IMR-90 (cell line): ENCODE measurements around the gene DCAF15. TPM values are rescaled to one million over a fixed set of nuclear protein-coding genes. Genes with fewer than 3 reads are reported as not detected.

Experiments used
- ATAC-seq: fragments of 200-7000 bp; cut with Tn5 transposase; 2 replicates; pipeline ENCODE4 v1.9.1; 2020; ENCODE audit warnings: low read depth, mild to moderate bottlenecking, moderate library complexity
- BruUV-seq: library from RNA; stranded (reverse); fragments of 400-500 nt; replicated peaks from 2 replicates; lab custom pipeline; 2021; lab: Mats Ljungman, UMichigan
- CTCF ChIA-PET: fragments of 300-600 bp; formaldehyde crosslinking; extraction: SDS; loops from one replicate; lab custom pipeline; 2021; ENCODE audit warnings: antibody characterized with exemption; lab: Yijun Ruan, JAX
- POLR2A ChIA-PET: fragments of 300-600 bp; sonication (Branson Sonifier 250); formaldehyde crosslinking; loops from one replicate; lab custom pipeline; 2022; ENCODE audit warnings: antibody characterized with exemption; ENCODE audit not compliant: unreplicated experiment; lab: Charles Lee
- DNase-seq: peaks from one replicate; pipeline ENCODE4 v3.0.0; 2013
- H2AFZ ChIP-seq: replicated peaks from 2 replicates; pipeline ENCODE3; 2013; ENCODE audit warnings: low read length, mild to moderate bottlenecking; ENCODE audit not compliant: poor library complexity
- H2AK5ac ChIP-seq: 2 replicates; pipeline ENCODE4 v1.6.1; 2013; ENCODE audit warnings: low read depth, low read length, inconsistent platforms
- H2AK9ac ChIP-seq: replicated peaks from 2 replicates; pipeline ENCODE3; 2013; ENCODE audit warnings: mild to moderate bottlenecking, low read depth, low read length, moderate library complexity; ENCODE audit not compliant: poor library complexity
- H2BK120ac ChIP-seq: 2 replicates; pipeline ENCODE4 v1.6.1; 2013; ENCODE audit warnings: low read depth, low read length, inconsistent platforms
- H2BK15ac ChIP-seq: 3 replicates; pipeline ENCODE4 v1.6.1; 2013; ENCODE audit warnings: low read depth, low read length, inconsistent platforms
- H2BK20ac ChIP-seq: 2 replicates; pipeline ENCODE4 v1.6.1; 2013; ENCODE audit warnings: low read depth, mild to moderate bottlenecking, inconsistent platforms, low read length, moderate library complexity
- H2BK5ac ChIP-seq: 2 replicates; pipeline ENCODE4 v1.6.1; 2013; ENCODE audit warnings: mild to moderate bottlenecking, low read depth, low read length, inconsistent platforms; ENCODE audit not compliant: poor library complexity, severe bottlenecking
- H3K14ac ChIP-seq: replicated peaks from 2 replicates; pipeline ENCODE4 v1.6.1; 2013; ENCODE audit warnings: low read depth, low read length, inconsistent platforms
- H3K18ac ChIP-seq: 2 replicates; pipeline ENCODE4 v1.6.1; 2013; ENCODE audit warnings: low read depth, low read length, control low read depth
- H3K23ac ChIP-seq: 2 replicates; pipeline ENCODE4 v1.6.1; 2013; ENCODE audit warnings: low read depth, low read length, inconsistent platforms
- H3K27ac ChIP-seq: 2 replicates; pipeline ENCODE4 v1.5.1; 2013; ENCODE audit warnings: mild to moderate bottlenecking, control low read depth, low read length; ENCODE audit not compliant: insufficient read depth
- H3K27me3 ChIP-seq: 2 replicates; pipeline ENCODE4 v1.6.1; 2013; ENCODE audit warnings: low read length; ENCODE audit not compliant: control insufficient read depth, insufficient read depth
- H3K36me3 ChIP-seq: 2 replicates; pipeline ENCODE4 v1.6.1; 2013; ENCODE audit warnings: low read length, mixed read lengths; ENCODE audit not compliant: control insufficient read depth, insufficient read depth
- H3K4ac ChIP-seq: 2 replicates; pipeline ENCODE4 v1.6.1; 2013; ENCODE audit warnings: low read depth, low read length, inconsistent platforms
- H3K4me1 ChIP-seq: 2 replicates; pipeline ENCODE4 v1.6.1; 2013; ENCODE audit warnings: low read length, mixed read lengths; ENCODE audit not compliant: control insufficient read depth, insufficient read depth
- H3K4me2 ChIP-seq: 2 replicates; pipeline ENCODE4 v1.6.1; 2013; ENCODE audit warnings: low read depth, mild to moderate bottlenecking, control low read depth, low read length, moderate library complexity
- H3K4me3 ChIP-seq: 2 replicates; pipeline ENCODE4 v1.5.1; 2013; ENCODE audit warnings: low read depth, mild to moderate bottlenecking, control low read depth, low read length, moderate library complexity; ENCODE audit not compliant: insufficient read depth
- H3K56ac ChIP-seq: 2 replicates; pipeline ENCODE4 v1.6.1; 2013; ENCODE audit warnings: low read length, inconsistent platforms; ENCODE audit not compliant: insufficient read depth; ENCODE audit errors: extremely low read depth
- H3K79me1 ChIP-seq, 2 experiments: 2 replicates each; pipeline ENCODE4 v1.6.1; 2013; ENCODE audit warnings: low read length in 2 of 2, inconsistent platforms in 1 of 2, low read depth in 1 of 2
- H3K9ac ChIP-seq: 2 replicates; pipeline ENCODE4 v1.6.1; 2013; ENCODE audit warnings: low read depth, low read length, control low read depth
- H3K9me1 ChIP-seq: 2 replicates; pipeline ENCODE4 v1.6.1; 2013; ENCODE audit warnings: low read length, inconsistent platforms; ENCODE audit not compliant: insufficient read depth
- H3K9me3 ChIP-seq: 2 replicates; pipeline ENCODE4 v1.6.1; 2013; ENCODE audit warnings: low read length; ENCODE audit not compliant: control insufficient read depth, insufficient read depth
- H4K20me1 ChIP-seq: 2 replicates; pipeline ENCODE4 v1.6.1; 2013; ENCODE audit warnings: low read length, inconsistent platforms; ENCODE audit not compliant: insufficient read depth
- H4K5ac ChIP-seq: 2 replicates; pipeline ENCODE4 v1.6.1; 2013; ENCODE audit warnings: mild to moderate bottlenecking, low read depth, low read length, control low read depth
- H4K8ac ChIP-seq, 2 experiments: 2 replicates each; pipeline ENCODE4 v1.6.1; 2013; ENCODE audit warnings: low read depth in 2 of 2, low read length in 2 of 2, control low read depth in 1 of 2, inconsistent platforms in 1 of 2
- H4K91ac ChIP-seq: 2 replicates; pipeline ENCODE4 v1.6.1; 2013; ENCODE audit warnings: low read depth, low read length, inconsistent platforms; ENCODE audit not compliant: insufficient read depth
- BHLHE40 ChIP-seq: fragments of 150-350 bp; IDR thresholded peaks from 2 replicates; pipeline ENCODE4 v1.6.1; 2016; ENCODE audit warnings: mild to moderate bottlenecking, low read depth, low read length
- CEBPB ChIP-seq: IDR thresholded peaks from 2 replicates; pipeline ENCODE4 v1.6.1; 2012; ENCODE audit warnings: low read depth, low read length, improper control_type of control experiment
- CHD1 ChIP-seq: IDR thresholded peaks from 2 replicates; pipeline ENCODE4 v1.6.1; 2012; ENCODE audit warnings: low read depth, low read length, improper control_type of control experiment
- CTCF ChIP-seq: conservative IDR thresholded peaks from 2 replicates; pipeline ENCODE4 v1.5.1; 2012; ENCODE audit warnings: mild to moderate bottlenecking, low read depth, low read length, improper control_type of control experiment
- ELK1 ChIP-seq: fragments of 150-350 bp; IDR thresholded peaks from 2 replicates; pipeline ENCODE4 v1.6.1; 2016; ENCODE audit warnings: low read depth, mild to moderate bottlenecking, low read length, moderate library complexity, borderline replicate concordance
- FOS ChIP-seq: fragments of 150-350 bp; IDR thresholded peaks from 2 replicates; pipeline ENCODE4 v1.6.1; 2016; ENCODE audit warnings: low read depth, low read length
- MAFK ChIP-seq: IDR thresholded peaks from 2 replicates; pipeline ENCODE4 v1.6.1; 2012; ENCODE audit warnings: low read depth, low read length, improper control_type of control experiment
- MAZ ChIP-seq: IDR thresholded peaks from 2 replicates; pipeline ENCODE4 v1.6.1; 2012; ENCODE audit warnings: low read depth, mild to moderate bottlenecking, low read length, improper control_type of control experiment, moderate library complexity, borderline replicate concordance
- MXI1 ChIP-seq: IDR thresholded peaks from 2 replicates; pipeline ENCODE4 v1.6.1; 2012; ENCODE audit warnings: low read depth, mild to moderate bottlenecking, low read length, moderate library complexity, borderline replicate concordance
- NFE2L2 ChIP-seq: fragments of 150-350 bp; IDR thresholded peaks from 2 replicates; pipeline ENCODE4 v1.6.1; 2016; ENCODE audit warnings: low read depth, mild to moderate bottlenecking, low read length
- POLR2A ChIP-seq: IDR thresholded peaks from 2 replicates; pipeline ENCODE4 v1.6.1; 2012; ENCODE audit warnings: mild to moderate bottlenecking, low read depth, low read length
- RAD21 ChIP-seq: IDR thresholded peaks from 2 replicates; pipeline ENCODE4 v1.6.1; 2012; ENCODE audit warnings: low read length, improper control_type of control experiment
- RCOR1 ChIP-seq: IDR thresholded peaks from 2 replicates; pipeline ENCODE4 v1.6.1; 2012; ENCODE audit warnings: mild to moderate bottlenecking, low read length, improper control_type of control experiment; ENCODE audit not compliant: insufficient replicate concordance
- RFX5 ChIP-seq: IDR thresholded peaks from 2 replicates; pipeline ENCODE4 v1.8.0; 2012; ENCODE audit warnings: low read depth, mild to moderate bottlenecking, low read length, moderate library complexity
- SMC3 ChIP-seq: fragments of 150-350 bp; IDR thresholded peaks from 2 replicates; pipeline ENCODE4 v1.6.1; 2016; ENCODE audit warnings: low read depth, mild to moderate bottlenecking, antibody characterized with exemption, low read length, moderate library complexity
- USF2 ChIP-seq: fragments of 150-350 bp; IDR thresholded peaks from 2 replicates; pipeline ENCODE4 v1.6.1; 2017; ENCODE audit warnings: mild to moderate bottlenecking, antibody characterized with exemption, low read length, low read depth
- WGBS, 2 experiments: methylation state at CpG; one replicate each; pipeline versions ENCODE4 v1.1.5 to v1.1.7; 2013; ENCODE audit warnings: missing lambda C conversion rate in 2 of 2; ENCODE audit not compliant: insufficient read length in 1 of 2; ENCODE audit errors: extremely low coverage in 2 of 2; 5-methylcytosine and 5-hydroxymethylcytosine counted together
- dilution Hi-C: fragments of 300-500 bp; cut with HindIII; formaldehyde crosslinking; loops from one replicate; pipeline ENCODE4 v1.14.3; 2018; ENCODE audit warnings: low sequenced_read_pairs; ENCODE audit not compliant: unreplicated experiment
- in situ Hi-C: fragments of 300-500 bp; cut with MboI; formaldehyde crosslinking; loops from 3 replicates; pipeline ENCODE4 v1.14.3; 2019; ENCODE audit warnings: low sequenced_read_pairs, inconsistent platforms, mixed read lengths
- intact Hi-C: fragments of 100-400 bp; cut with micrococcal nuclease; formaldehyde crosslinking; loops from 2 replicates; pipeline ENCODE4 v1.10.0; 2022
- polyA plus RNA-seq, 3 experiments: library from polyadenylated mRNA; depleted of rRNA; stranded (reverse); fragments of >200 nt; gene quantifications; 2 replicates each; pipeline ENCODE4 v1.2.3, GENCODE V29; 2012; ENCODE audit warnings: low replicate concordance in 1 of 3
- total RNA-seq: library from RNA; depleted of rRNA; stranded (reverse); fragments of >200 nt; gene quantifications from 2 replicates; pipeline ENCODE4 v1.2.3, GENCODE V29; 2012

The DCAF15 gene
- total and polyA plus RNA-seq, 2 of the 4 experiments (the other 2 are of a cell fraction) = 6.8 to 31.0 TPM

DNA sequence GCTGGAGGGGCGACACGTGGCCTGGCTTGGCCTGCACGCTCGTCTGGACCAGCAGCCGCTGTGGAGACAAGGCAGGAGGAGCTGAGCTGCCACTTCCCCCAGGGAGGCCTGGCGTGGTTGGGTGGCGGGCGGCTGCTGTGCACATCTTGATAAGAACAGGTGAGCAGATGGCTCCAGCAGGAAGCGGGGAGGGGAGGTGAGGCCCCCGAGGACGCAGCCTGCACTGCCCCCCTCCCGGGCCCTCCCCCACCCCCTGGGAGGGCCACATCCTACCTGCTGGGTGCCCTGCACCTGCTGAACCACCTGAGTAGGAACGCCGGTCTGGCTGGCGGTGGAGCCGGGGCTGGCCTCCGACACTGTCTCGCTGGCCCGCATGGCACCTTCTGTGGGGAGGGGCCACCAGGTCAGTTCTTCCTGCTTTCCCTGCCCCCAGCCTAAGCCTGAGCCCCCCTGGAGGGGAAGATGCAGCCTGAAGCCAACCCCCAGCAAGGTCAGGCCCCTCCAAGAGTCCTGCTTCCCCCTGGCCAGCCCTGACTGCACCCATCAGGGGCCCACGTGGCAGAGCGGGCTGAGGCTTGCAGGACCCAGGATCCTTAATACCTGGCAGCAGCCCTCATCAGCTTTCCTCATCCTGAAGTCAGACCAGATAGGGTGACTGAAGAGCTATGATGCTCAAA lies 31.0 kb downstream of the DCAF15 start:
- Histone ChIP-seq H3K9ac (no peak overlapping the region), H3K14ac (no peak overlapping the region), H3K56ac (no peak overlapping the region), H3K27ac (no peak overlapping the region), H3K9me1 (peaks cover 10% of the 10 kb centered on the region; the same call in 1 of the 2 replicates), H3K27me3 (no peaks in the 10 kb centered on the region), H2BK5ac (no peak overlapping the region), H3K9me3 (no peaks in the 10 kb centered on the region), H3K4me2 (no peak overlapping the region), H3K18ac (no peak overlapping the region), H2AFZ (no peak overlapping the region), H2BK120ac (no peak overlapping the region), H3K36me3 (peaks cover 9% of the 10 kb centered on the region; the same call in 1 of the 2 replicates), H2BK15ac (no peak overlapping the region), H2BK20ac (no peak overlapping the region), H4K91ac (no peak overlapping the region), H2AK5ac (no peak overlapping the region), H3K4me1 (peaks cover 10% of the 10 kb centered on the region), H2AK9ac (no peak overlapping the region), H3K4me3 (no peak overlapping the region), H4K5ac (no peak overlapping the region), H3K23ac (no peak overlapping the region), H3K4ac (no peak overlapping the region), H4K8ac (no peak overlapping the region), H3K79me1 (peaks cover 0 to 19% of the 10 kb centered on the region in 2 experiments; a peak in 1 of 4 replicates), H4K20me1 (no peaks in the 10 kb centered on the region)
- CTCF ChIA-PET = no interaction called here
- BruUV-seq = no TSS peak
- ATAC-seq (no peak), DNase-seq (no peak)
- POLR2A ChIA-PET = interaction anchor here (0.6 kb wide), 1 partner anchor 347 kb away, joined by 3 read pairs; no protein-coding TSS in a partner anchor
- no peak for TF ChIP-seq BHLHE40
- TF ChIP-seq ELK1 = no peak
- TF ChIP-seq NFE2L2 = no peak
- no peak for TF ChIP-seq RAD21
- no peak for TF ChIP-seq MXI1
- TF ChIP-seq MAFK = no peak
- TF ChIP-seq CTCF = no peak
- no peak for TF ChIP-seq POLR2A
- no peak for TF ChIP-seq CHD1
- TF ChIP-seq RFX5 = no peak
- TF ChIP-seq USF2 = no peak
- no peak for TF ChIP-seq FOS
- no peak for TF ChIP-seq MAZ
- no peak for TF ChIP-seq SMC3
- TF ChIP-seq CEBPB = no peak
- TF ChIP-seq RCOR1 = no peak
- in situ Hi-C loops = no loop called here
- intact Hi-C loops = no loop called here
- dilution Hi-C loops = no loop called here
- WGBS, 2 experiments = 89% methylated on average over 8 of the region's 21 CpGs; no CpG with 5 or more reads in 1 of the 2 experiments
